GM20000 (cell line): ENCODE data around the gene PIN1.

ENCODE experiments used
- DNase-seq: peaks from one replicate; pipeline ENCODE4 v3.0.0; 2012; ENCODE audit warnings: low spot score
- TF ChIP-seq, protein P1 (sequence below): IDR thresholded peaks from 2 replicates; pipeline ENCODE4 v1.5.1; 2012; ENCODE audit warnings: mild to moderate bottlenecking, control low read depth; ENCODE audit errors: extremely low read depth, missing control alignments

PIN1 gene

DNA sequence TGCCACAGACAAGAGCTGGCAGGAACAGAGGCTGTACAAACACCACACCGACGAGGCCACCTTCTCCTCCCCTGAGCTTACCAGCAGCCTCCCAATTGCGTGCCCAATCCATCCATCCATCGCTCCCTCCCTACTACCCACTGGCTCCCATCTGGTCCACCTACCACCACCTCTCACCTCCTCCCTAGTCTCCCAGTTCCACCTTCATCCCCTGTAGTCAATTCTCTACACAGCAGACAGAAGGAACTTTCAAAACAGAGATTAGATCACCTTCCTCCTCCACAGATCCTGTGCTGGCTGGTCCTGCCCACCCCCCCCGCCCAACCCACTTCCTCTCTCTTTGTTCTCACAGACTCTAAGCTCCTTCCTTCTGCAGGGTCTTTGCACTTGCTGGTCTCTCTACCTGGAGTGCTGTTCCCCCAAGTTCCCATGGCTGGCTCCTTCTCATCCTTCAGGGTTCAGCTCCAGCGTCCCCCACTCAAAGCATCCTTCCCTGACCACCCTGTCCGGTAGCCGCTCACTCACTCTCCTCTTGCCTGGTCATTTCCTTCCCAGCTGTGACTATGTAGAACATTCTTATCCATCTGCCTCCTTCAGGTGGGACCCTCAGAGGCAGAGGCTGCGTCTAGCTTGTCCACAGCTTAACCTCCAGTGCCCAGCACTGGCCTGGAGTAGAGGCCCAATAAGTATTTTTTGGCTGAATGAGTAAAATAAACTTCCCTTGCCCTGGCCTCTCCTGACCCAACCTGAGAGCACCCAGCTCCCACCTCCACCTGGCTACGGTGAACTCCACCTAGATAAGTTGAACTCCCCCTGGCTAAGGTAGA is 23.0 kb downstream of the PIN1 start:
- DNase-seq, result peak; percentile 76
- TF ChIP-seq, protein P1, sequence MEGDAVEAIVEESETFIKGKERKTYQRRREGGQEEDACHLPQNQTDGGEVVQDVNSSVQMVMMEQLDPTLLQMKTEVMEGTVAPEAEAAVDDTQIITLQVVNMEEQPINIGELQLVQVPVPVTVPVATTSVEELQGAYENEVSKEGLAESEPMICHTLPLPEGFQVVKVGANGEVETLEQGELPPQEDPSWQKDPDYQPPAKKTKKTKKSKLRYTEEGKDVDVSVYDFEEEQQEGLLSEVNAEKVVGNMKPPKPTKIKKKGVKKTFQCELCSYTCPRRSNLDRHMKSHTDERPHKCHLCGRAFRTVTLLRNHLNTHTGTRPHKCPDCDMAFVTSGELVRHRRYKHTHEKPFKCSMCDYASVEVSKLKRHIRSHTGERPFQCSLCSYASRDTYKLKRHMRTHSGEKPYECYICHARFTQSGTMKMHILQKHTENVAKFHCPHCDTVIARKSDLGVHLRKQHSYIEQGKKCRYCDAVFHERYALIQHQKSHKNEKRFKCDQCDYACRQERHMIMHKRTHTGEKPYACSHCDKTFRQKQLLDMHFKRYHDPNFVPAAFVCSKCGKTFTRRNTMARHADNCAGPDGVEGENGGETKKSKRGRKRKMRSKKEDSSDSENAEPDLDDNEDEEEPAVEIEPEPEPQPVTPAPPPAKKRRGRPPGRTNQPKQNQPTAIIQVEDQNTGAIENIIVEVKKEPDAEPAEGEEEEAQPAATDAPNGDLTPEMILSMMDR, result no peak

DNA sequence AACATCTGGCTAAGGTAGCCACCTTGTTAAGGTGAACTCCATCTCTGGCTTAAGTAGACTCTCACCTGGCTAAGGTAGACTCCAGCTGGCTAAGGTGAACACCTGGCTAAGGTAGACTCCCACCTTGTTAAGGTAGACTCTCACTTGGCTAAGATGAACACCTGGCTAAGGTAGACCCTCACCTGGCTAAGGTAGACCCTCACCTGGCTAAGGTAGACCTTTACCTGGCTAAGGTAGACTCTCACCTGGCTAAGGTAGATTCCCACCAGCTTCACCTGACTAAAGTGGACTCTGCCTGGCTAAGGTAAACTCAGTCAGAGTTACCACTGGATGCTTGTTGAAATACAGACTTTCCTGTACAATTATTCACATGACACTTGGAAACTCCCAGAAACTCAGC is 23.6 kb downstream of the PIN1 start:
- DNase-seq, result no peak
- TF ChIP-seq, protein P1, result no peak

DNA sequence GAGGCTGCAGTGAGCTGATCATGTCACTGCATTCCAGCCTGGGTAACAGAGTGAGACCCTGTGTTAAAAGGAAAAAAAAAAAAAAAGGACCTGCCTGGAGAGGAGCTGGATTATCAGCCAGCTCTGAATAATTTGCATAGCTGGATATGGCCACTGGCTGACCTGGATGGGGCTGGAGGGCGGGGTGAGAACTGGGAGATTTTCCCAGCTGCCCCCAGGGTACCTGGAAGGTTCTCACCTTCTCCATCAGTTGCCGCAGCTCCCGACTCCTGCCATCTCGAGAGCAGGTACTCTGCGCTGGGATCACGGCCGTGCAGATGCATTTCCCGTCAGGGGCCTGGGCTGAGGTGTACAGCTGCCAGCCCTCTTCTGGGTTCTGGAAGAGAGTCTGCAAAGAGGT is 25.3 kb downstream of the PIN1 start:
- no peak for DNase-seq
- TF ChIP-seq, protein P1, result no peak

DNA sequence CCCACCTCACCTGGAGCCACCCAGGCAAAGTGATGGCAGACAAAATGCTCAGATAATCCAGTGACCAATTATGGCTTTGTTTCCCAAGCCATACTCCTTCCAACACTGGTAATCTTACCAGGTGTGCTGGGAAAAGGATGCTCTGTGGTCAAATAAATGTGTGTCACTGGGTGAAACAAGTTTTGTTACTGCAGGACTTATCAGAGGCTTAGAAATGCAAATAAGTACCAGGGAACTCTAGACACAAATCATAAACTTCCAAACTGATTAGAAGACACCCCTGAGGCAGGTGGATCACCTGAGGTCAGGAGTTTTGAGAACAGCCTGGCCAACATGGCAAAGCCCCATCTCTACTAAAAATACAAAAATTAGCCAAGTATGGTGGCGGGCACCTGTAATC is 26.4 kb downstream of the PIN1 start:
- no peak for DNase-seq
- TF ChIP-seq, protein P1, result no peak

DNA sequence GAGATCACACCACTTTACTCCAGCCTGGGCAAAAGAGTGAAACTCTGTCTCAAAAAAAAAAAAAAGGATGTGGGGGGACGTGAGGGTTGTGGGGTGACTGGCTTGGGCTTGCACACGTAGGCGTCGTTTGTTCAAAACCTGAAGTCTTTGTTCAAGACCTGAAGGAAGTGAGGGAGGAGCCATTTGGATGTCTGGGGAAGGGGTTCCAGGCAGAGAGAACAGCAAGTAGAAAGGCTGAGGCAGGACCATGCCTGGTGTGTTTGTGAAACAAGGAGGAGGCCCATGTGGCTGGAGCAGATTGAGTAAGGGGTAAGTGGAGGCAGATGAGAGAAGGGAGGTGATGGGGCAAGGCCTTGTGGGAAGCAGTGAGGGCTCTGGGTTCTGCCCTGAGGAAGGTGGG is 27.8 kb downstream of the PIN1 start:
- TF ChIP-seq, protein P1, result no peak
- no peak for DNase-seq

DNA sequence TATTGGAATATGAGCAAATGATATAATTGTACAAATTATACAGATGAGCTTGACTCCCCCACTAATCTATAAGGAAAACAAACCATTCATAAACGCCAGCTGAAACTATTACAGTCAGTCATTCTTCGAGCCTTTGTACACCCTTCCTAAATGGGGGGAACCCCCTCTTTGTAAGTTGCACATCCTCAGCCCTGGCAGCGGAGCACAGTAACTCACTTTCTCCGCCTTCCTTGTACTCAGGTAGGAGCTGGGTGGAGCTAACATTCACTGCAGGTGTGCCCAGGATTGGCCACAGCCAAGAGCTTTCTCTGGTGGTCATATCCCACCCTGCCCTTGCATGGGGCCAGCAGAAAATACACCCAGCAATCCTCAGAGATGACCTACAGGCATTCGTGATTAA is 28.6 kb downstream of the PIN1 start:
- TF ChIP-seq, protein P1, result no peak
- no peak for DNase-seq

DNA sequence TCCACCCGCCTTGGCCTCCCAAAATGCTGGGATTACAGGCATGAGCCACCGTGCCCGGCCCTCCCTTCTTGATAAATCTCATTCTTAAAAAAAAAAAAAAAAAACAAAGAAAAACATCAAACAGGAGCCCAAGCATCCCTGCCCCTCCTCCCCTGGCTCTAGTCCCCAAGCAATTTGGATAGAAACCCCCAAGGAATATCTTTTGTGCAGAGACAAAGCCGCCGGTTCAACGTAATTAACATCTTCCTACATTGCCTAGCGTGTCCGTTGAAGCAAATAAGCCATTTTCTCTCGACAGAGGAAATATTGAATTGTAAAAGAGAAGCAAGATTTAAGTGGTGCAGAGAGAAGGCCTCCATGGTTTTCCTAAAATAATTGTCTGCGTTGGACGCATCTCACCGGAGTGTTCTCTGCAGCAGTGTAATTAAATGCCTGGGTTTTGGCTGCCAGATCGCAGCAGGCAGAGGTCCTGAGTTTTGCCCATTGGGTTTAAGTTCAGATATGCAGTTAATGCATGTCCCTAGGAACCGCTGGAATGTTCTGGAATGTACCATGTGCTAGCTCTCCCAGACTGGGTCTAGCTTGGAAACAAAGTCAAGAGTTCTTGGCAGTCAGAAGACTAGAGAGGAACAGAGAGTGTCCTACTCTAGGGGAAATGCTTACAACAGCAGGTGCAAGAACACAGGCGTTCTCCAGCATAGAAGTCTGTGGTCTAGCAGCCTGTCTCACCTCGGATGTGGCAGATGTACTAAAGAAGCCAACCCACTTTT is 30.8 kb downstream of the PIN1 start:
- DNase-seq, result no peak

More for the DNA sequence above, 30.8 kb downstream of the PIN1 start:
- TF ChIP-seq, protein P1, result no peak
